Omental fat pad (tissue), 4 donors: ENCODE measurements around the gene LINC01488. TPM values are rescaled to one million over a fixed set of nuclear protein-coding genes. Genes with fewer than 3 reads are reported as not detected.

ENCODE experiments used
- ATAC-seq: fragments of 150-250 bp; one replicate; pipeline ENCODE4 v1.9.1; 2016; ENCODE audit warnings: mild to moderate bottlenecking, moderate library complexity; ENCODE audit not compliant: low FRiP score
- DNase-seq: peaks from one replicate; pipeline ENCODE4 v3.0.0-alpha.2; 2019; ENCODE audit warnings: low spot score
- CTCF ChIP-seq, 3 donors: fragments of 450-650 bp; IDR thresholded peaks; one replicate each; pipeline ENCODE4 v1.5.1; 2016 to 2017; ENCODE audit warnings: antibody characterized with exemption in 3 of 3, mild to moderate bottlenecking in 3 of 3, moderate library complexity in 2 of 3
- total RNA-seq, 4 donors: library from RNA; depleted of rRNA; stranded (reverse); fragments of >200 nt; gene quantifications; one replicate each; pipeline ENCODE4 v1.1.0, GENCODE V29; 2016

LINC01488 gene
- total RNA-seq, 4 donors from 2014 or later = not detected

GRCh38 chr11:69470301-69470700 lies 11.2 kb upstream of the LINC01488 start:
- TF ChIP-seq CTCF (IDR thresholded peaks at IDR 0.05) = no peak
- ATAC-seq = no peak
- no peak for DNase-seq

- no peak for DNase-seq
- TF ChIP-seq CTCF (IDR thresholded peaks at IDR 0.05) = no peak
- no peak for ATAC-seq
Measured at GRCh38 chr11:69470793-69471728, 10.4 kb upstream of the LINC01488 start.

- ATAC-seq (no peak), DNase-seq (no peak)
- no peak for TF ChIP-seq CTCF (IDR thresholded peaks at IDR 0.05)
Measured at GRCh38 chr11:69471729-69472540, 9.5 kb upstream of the LINC01488 start.

GRCh38 chr11:69472541-69473275 lies 8.8 kb upstream of the LINC01488 start:
- no peak for DNase-seq
- ATAC-seq = no peak
- TF ChIP-seq CTCF (IDR thresholded peaks at IDR 0.05) = no peak

- TF ChIP-seq CTCF (IDR thresholded peaks at IDR 0.05) = no peak
- ATAC-seq (no peak), DNase-seq (no peak)
Measured at GRCh38 chr11:69473276-69473845, 8.1 kb upstream of the LINC01488 start.

- no peak for DNase-seq
- ATAC-seq = no peak
- TF ChIP-seq CTCF (IDR thresholded peaks at IDR 0.05) = no peak
Measured at GRCh38 chr11:69474736-69475135, 6.7 kb upstream of the LINC01488 start.
